CD4-positive, alpha-beta T cell treated with Interferon alpha-2 for 1 hour (primary cell): ENCODE data around the gene EMSY.

ENCODE experiments used
- DNase-seq, 2 donors: peaks; one replicate each; pipeline ENCODE4 v3.0.0-alpha.2; 2020 to 2022

Gene EMSY

DNA sequence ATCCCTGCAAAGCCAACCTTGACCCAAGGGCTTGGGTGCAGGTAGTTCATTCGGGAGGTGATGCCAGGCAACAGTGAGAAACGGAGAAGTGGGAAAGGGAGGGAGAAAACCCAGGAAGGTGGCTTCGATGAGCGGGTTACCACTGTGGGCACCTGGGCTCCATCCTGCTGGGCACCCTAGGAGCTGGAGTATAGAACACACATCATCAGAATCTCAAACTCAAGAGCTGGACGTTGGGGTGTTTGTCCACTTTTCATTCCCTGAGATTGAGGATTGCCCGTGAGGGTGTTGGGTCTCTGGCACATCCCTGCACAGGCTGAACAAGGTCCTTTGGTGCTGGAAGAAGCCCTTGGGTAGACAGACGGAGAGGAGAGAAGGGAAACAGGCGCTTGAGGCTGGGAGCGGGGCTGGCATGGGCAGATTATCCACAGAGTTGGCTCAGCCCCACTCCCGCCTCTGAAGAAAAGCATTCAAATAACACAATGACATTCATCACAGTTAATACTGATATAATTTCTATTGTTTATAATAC lies 155.4 kb downstream of the EMSY start:
- DNase-seq = no peak

DNA sequence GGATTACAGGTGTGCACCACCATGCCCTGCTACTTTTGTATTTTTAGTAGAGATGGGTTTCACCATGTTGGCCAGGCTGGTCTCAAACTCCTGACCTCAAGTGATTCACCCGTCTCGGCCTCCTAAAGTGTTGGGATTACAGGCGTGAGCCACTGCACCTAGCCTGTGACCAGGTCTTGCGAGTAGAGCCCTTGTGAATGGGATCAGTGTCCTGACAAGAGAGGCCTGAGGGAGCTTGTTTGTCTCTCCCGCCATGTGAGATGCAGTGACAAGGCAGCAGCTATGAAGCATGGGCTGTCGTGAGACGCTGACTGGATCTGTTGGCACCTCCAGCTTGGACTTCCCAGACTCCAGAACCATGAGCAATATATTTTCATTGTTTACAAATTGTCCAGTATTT lies 156.5 kb downstream of the EMSY start:
- DNase-seq = no peak

DNA sequence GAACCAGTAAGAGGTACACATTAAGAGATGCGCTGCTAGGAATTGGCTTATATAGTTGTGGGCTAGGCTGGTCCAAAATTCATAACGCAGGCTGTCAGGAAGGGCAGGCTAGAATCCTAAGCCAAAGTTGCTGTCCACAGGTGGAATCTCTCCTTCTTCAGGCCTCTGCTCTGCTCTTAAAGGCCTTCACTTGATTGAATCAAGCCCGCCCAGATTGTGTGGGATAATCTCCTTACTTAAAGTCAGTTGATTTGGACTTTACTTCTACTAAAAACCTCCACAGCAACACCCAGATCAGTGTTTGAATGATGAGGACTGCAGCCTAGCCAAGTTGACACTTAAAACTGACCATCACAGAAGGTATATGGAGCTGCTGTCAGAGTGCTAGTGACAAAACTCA lies 156.9 kb downstream of the EMSY start:
- no peak for DNase-seq

DNA sequence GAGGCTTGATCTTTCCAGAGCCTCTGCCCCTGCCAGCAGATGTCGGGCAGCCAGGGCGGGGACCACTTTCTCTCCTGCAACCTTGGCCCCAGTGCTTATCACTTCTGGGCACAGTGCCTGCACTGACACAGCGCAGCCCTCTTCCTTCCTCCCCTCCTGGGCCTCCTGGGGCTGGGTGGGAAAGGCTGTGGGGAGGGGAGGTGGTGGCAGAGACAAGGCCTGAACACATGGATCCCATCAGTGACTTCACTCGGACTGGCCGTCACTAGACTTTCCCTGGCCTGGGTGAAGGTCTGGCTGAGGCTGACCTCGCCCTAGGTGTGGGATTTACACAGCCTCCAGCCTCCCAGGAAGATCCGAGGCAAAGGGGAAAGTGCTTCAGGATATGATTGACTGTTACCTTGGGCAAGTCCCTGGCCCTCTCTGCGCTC lies 157.6 kb downstream of the EMSY start:
- DNase-seq = no peak
